BLaER1 treated with 17β-estradiol and CSF1 and Interleukin-3, amounts not matched to agents 10 nM and 100 nM (cell line): Measurements from ENCODE around the gene DAPK2.

ENCODE experiments used
- H3K27ac ChIP-seq, 11 experiments: shearing (Covaris generic); formaldehyde crosslinking; 2 replicates each; pipeline ENCODE4 v1.8.1; 2022
- H3K27me3 ChIP-seq, 11 experiments: shearing (Covaris generic); formaldehyde crosslinking; 2 replicates each; pipeline ENCODE4 v1.8.1; 2022
- H3K36me3 ChIP-seq, 11 experiments: shearing (Covaris generic); formaldehyde crosslinking; 2 replicates each; pipeline ENCODE4 v1.8.1; 2022
- H3K4me1 ChIP-seq, 10 experiments: shearing (Covaris generic); formaldehyde crosslinking; 2 replicates each; pipeline ENCODE4 v1.8.1; 2022
- H3K4me2 ChIP-seq, 11 experiments: shearing (Covaris generic); formaldehyde crosslinking; 2 replicates each; pipeline ENCODE4 v1.8.1; 2022
- H3K4me3 ChIP-seq, 10 experiments: shearing (Covaris generic); formaldehyde crosslinking; 2 replicates each; pipeline ENCODE4 v1.8.1; 2022
- H3K9ac ChIP-seq, 11 experiments: shearing (Covaris generic); formaldehyde crosslinking; 2 replicates each; pipeline ENCODE4 v1.8.1; 2022
- H3K9me3 ChIP-seq, 11 experiments: shearing (Covaris generic); formaldehyde crosslinking; replicated peaks in 1 of 11; 2 replicates each; pipeline ENCODE4 v1.8.1; 2022
- H4K20me1 ChIP-seq, 11 experiments: shearing (Covaris generic); formaldehyde crosslinking; 2 replicates each; pipeline ENCODE4 v1.8.1; 2022
- Cebpa-rat ChIP-seq, 11 experiments: shearing (Covaris generic); IDR thresholded peaks; 2 replicates each; pipeline ENCODE4 v1.8.1; 2022

DAPK2 gene

DNA sequence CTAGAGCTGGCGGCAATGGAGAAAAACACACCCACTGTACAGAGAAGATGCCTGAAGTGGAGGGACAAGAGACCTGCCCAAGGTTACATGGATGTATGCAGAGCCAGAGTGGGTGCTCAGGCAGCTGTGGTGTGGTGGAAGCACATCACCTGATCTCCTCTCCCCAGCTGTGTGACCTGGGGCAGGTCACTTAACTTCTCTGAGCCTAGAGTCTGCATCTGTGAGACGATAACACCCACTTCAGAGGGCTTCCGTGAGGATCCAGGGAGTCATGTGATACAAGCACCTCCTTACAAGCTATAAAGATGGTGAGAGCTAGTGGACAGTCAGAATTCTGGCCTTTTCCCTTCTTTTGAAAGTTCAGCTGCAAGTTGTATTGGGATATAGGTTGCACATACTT is 157.5 kb downstream of the DAPK2 start:
- H3K4me1 ChIP-seq, result peaks cover 34 to 54% (median 43%) of the 10 kb centered on the region in 10 experiments
- H3K27me3 ChIP-seq, result no peaks in the 10 kb centered on the region
- no peaks in the 10 kb centered on the region for H3K36me3 ChIP-seq
- TF ChIP-seq Cebpa-rat (IDR thresholded peaks at IDR 0.05), result no peak
- no peak overlapping the region for H3K4me3 ChIP-seq
- peak overlapping the region in 2 of 11 experiments; percentile 65 to 86; a peak in 4 of 22 replicates for H3K4me2 ChIP-seq
- peaks cover 0 to 7% (median 0%) of the 10 kb centered on the region in 11 experiments; a peak in 7 of 22 replicates for H3K9me3 ChIP-seq
- H3K9ac ChIP-seq, result no peak overlapping the region
- no peak overlapping the region for H3K27ac ChIP-seq
- H4K20me1 ChIP-seq, result peaks cover 0 to 13% (median 0%) of the 10 kb centered on the region in 11 experiments; a peak in 4 of 22 replicates

DNA sequence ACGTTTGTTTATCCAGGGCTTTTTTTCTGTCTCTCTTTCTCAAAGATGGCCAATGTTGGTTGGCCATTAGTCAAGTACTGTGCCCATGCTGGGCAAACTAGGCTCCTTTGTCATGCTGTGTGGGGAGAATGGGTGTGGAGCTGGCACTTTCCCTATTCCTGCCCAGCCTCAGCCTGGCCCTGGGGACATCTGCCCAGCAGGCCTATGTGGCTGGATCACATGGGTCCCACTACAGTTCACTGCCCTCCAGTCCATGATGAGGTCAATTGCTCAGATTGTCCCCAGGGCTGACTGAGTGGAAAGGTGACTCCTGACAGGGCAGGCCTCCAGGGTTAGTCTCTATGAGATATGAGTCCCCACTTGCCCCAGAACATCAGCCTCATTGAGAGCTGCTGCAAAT is 158.1 kb downstream of the DAPK2 start:
- Histone ChIP-seq H4K20me1 (peaks cover 0 to 11% (median 0%) of the 10 kb centered on the region in 11 experiments; a peak in 4 of 22 replicates), H3K36me3 (no peaks in the 10 kb centered on the region), H3K4me3 (no peak overlapping the region), H3K4me1 (peaks cover 27 to 48% (median 36%) of the 10 kb centered on the region in 10 experiments), H3K27me3 (no peaks in the 10 kb centered on the region), H3K4me2 (peak overlapping the region in 9 of 11 experiments; percentile 6 to 86 (median 65); a peak in 15 of 22 replicates), H3K9ac (no peak overlapping the region), H3K9me3 (peaks cover 0 to under 1% (median 0%) of the 10 kb centered on the region in 11 experiments; a peak in 2 of 22 replicates), H3K27ac (peak overlapping the region in 2 of 11 experiments; percentile 47 to 52; a peak in 2 of 22 replicates)
- TF ChIP-seq Cebpa-rat (IDR thresholded peaks at IDR 0.05), result no peak

DNA sequence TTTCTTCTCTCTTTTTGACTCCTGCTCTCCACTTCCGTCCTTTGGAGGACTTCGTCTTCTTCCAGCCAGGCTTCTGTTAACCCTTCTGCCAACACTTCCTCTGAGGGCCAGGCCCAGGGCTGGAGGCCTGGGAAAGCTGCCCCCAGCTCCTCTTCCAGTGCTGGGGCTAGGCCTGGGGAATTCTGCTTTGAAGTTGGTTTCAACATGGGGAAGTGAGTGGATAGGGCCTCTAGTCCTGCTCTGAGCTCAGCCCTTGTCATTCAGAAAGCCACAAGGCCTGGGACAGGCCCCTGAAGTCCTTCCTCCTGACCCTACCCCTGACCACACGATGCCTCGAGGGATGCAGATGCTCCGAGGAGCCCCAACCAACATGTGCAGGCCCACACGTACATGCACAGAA is 158.7 kb downstream of the DAPK2 start:
- H3K27ac ChIP-seq, result peak overlapping the region in 4 of 11 experiments; percentile 31 to 52 (median 42); a peak in 7 of 22 replicates
- peak overlapping the region in 1 of 11 experiments; percentile 33; a peak in 2 of 22 replicates for H3K9ac ChIP-seq

DNA sequence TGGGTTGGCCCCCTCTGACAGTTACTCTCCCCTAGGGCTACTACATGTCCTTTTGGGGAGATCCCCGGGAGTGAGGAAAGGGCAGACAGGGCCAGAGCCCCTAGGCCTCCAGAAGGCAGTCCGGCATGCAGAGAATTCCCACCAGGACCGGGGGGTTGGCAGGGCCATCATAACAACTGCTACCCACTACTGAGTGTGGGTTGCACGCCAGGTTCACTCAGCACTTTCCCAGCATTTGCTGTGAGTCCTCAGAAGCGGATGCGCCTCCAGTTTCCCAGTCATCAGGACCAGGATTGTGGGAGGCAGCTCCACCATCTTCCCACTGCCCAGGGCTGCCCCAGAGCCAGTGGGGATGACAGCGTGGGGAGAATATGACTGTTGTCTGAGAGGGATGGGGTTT is 161.3 kb downstream of the DAPK2 start:
- Histone ChIP-seq H3K9ac (no peak overlapping the region), H3K4me1 (peaks cover 36 to 46% (median 41%) of the 10 kb centered on the region in 10 experiments), H3K27me3 (no peaks in the 10 kb centered on the region), H3K36me3 (no peaks in the 10 kb centered on the region), H3K9me3 (no peaks in the 10 kb centered on the region), H4K20me1 (no peaks in the 10 kb centered on the region), H3K4me2 (no peak overlapping the region), H3K4me3 (no peak overlapping the region), H3K27ac (no peak overlapping the region)
- TF ChIP-seq Cebpa-rat (IDR thresholded peaks at IDR 0.05), result no peak

More for the DNA sequence above, 158.7 kb downstream of the DAPK2 start:
- H4K20me1 ChIP-seq, result peaks cover 0 to 6% (median 0%) of the 10 kb centered on the region in 11 experiments; a peak in 4 of 22 replicates
- H3K4me1 ChIP-seq, result peaks cover 25 to 43% (median 33%) of the 10 kb centered on the region in 10 experiments
- no peaks in the 10 kb centered on the region for H3K9me3 ChIP-seq
- TF ChIP-seq Cebpa-rat (IDR thresholded peaks at IDR 0.05), result no peak
- peak overlapping the region in 10 of 11 experiments; percentile 6 to 86 (median 61); a peak in 19 of 22 replicates for H3K4me2 ChIP-seq
- H3K4me3 ChIP-seq, result no peak overlapping the region
- H3K27me3 ChIP-seq, result no peaks in the 10 kb centered on the region
- H3K36me3 ChIP-seq, result no peaks in the 10 kb centered on the region

DNA sequence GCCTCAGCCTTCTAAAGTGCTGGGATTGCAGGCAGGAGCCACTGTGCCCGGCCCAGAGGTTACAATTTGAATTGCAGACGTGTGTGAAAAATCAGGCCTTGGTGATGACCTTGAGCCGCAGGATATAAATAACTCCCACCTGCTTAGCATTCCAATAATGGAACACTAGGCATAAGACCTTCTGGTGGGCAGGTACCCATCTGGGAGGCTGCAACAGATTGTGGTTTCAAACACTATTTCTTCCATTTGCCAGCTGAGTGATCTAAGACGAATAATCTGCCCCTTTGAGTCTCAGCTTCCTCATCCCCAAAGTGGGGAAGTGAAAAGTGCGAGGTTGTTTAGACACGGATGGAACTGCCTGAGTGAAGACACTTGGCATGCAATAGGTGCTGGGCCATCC is 164.9 kb downstream of the DAPK2 start:
- no peak overlapping the region for H3K27ac ChIP-seq
- H3K9me3 ChIP-seq, result no peaks in the 10 kb centered on the region
- no peak overlapping the region for H3K9ac ChIP-seq
- H3K36me3 ChIP-seq, result no peaks in the 10 kb centered on the region
- no peak for TF ChIP-seq Cebpa-rat (IDR thresholded peaks at IDR 0.05)
- H3K4me1 ChIP-seq, result peaks cover 24 to 55% (median 45%) of the 10 kb centered on the region in 10 experiments
- H4K20me1 ChIP-seq, result no peaks in the 10 kb centered on the region
- H3K4me2 ChIP-seq, result peak overlapping the region; percentile 44 to 69 (median 58)
- H3K27me3 ChIP-seq, result no peaks in the 10 kb centered on the region
- no peak overlapping the region for H3K4me3 ChIP-seq

DNA sequence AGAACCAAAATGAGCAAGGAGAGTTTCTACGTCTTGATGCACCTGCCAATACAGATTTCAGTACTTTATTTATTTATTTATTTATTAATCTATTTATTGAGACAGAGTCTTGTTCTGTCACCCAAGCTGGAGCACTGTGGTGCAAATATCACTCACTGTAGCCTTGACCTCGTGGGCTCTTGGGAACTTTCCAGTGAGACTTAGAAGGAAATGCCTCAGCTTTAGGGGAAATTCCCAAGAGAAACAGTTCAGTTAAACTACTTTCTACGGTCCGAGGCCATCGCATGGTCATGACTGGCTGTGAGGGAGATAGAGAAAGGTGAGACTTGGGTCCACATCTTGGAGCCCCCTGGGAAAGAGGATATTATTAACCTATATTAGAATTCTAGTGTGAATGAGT is 165.5 kb downstream of the DAPK2 start:
- H3K4me2 ChIP-seq, result peak overlapping the region; percentile 44 to 69 (median 58)
- no peak overlapping the region for H3K4me3 ChIP-seq
- no peak overlapping the region for H3K9ac ChIP-seq
- no peaks in the 10 kb centered on the region for H3K36me3 ChIP-seq
- H3K9me3 ChIP-seq, result no peaks in the 10 kb centered on the region
- peaks cover 24 to 55% (median 45%) of the 10 kb centered on the region in 10 experiments for H3K4me1 ChIP-seq
- no peaks in the 10 kb centered on the region for H4K20me1 ChIP-seq
- no peaks in the 10 kb centered on the region for H3K27me3 ChIP-seq
- TF ChIP-seq Cebpa-rat (IDR thresholded peaks at IDR 0.05), result no peak
- H3K27ac ChIP-seq, result no peak overlapping the region

DNA sequence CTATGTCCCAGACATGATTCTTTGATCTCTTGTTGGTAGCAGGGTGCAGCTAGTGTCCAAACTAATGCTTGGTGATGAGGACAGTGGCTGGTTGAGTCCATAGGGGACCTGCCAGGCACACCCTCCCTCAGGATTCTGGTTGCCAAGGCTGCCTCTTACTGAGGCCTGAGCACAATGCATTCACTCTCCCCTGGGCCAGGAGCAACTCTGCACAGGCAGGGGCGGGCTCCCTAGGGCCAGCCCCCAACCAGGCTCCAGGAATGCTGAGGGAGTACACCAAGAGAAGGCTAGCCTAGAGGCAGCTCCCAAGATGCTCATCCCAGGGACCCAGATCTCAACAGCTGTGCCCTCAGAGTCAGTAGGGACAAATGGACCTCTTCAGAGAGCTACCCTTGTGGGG is 166.3 kb downstream of the DAPK2 start:
- no peaks in the 10 kb centered on the region for H3K27me3 ChIP-seq
- H3K4me1 ChIP-seq, result peaks cover 24 to 55% (median 45%) of the 10 kb centered on the region in 10 experiments
- no peaks in the 10 kb centered on the region for H4K20me1 ChIP-seq
- no peak overlapping the region for H3K27ac ChIP-seq
- no peaks in the 10 kb centered on the region for H3K36me3 ChIP-seq
- H3K9me3 ChIP-seq, result no peaks in the 10 kb centered on the region
- no peak overlapping the region for H3K4me3 ChIP-seq
- no peak overlapping the region for H3K9ac ChIP-seq
- TF ChIP-seq Cebpa-rat (IDR thresholded peaks at IDR 0.05), result no peak
- H3K4me2 ChIP-seq, result peak overlapping the region in 10 of 11 experiments; percentile 44 to 69 (median 59); a peak in 13 of 22 replicates

DNA sequence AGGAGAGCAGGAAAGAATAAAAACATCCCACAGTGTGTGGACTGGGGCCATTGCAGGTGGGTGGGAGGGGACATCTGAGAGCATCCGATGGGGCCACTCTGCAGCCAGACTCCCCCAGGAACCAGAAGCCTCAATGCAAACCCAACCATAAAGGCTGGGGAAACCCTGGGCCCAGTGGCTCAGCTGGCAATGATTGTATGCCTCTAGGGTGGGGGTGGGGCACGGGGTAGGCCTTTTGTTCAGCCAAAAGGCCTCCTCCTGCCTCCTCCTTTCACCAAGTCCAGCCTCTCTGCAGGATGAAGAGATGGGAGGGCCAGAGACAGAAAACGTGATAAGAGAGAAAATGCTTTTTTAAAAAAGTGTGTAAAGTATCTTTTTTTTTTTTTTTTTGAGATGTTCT is 167.1 kb downstream of the DAPK2 start:
- no peak overlapping the region for H3K9ac ChIP-seq
- no peaks in the 10 kb centered on the region for H3K27me3 ChIP-seq
- H3K4me2 ChIP-seq, result peak overlapping the region in 7 of 11 experiments; percentile 3 to 52 (median 25); a peak in 10 of 22 replicates
- H3K27ac ChIP-seq, result no peak overlapping the region
- H3K4me3 ChIP-seq, result no peak overlapping the region
- no peaks in the 10 kb centered on the region for H3K9me3 ChIP-seq
- no peaks in the 10 kb centered on the region for H4K20me1 ChIP-seq
- H3K4me1 ChIP-seq, result peaks cover 24 to 55% (median 45%) of the 10 kb centered on the region in 10 experiments
- H3K36me3 ChIP-seq, result no peaks in the 10 kb centered on the region
- TF ChIP-seq Cebpa-rat (IDR thresholded peaks at IDR 0.05), result no peak

DNA sequence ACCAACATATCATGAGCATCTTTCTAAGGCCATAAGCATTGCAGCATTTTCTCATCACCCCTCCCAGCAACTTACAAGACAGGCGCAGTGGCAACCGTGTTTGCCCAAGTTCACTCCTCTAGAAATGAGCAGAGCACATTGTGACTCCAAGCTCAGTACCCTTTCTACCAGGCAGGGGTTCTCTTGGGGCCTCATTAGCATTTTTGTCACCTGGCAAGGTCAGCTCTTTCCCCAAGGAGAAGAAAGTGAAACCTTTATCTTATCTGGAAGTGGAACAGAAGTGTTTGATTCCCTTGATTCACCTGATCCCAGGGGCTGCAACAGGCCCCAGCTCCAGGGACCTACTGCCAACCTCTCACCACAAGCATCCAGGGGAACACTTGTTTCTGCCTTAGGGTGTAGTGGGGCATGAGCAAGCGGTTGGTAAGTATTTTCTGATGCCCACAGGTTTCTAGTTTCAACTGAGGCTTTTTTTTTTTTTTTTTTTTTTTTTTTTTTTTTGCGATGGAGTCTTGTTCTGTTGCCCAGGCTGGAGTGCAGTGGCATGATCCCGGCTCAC is 168.5 kb downstream of the DAPK2 start:
- no peaks in the 10 kb centered on the region for H4K20me1 ChIP-seq
- peak overlapping the region in 7 of 11 experiments; percentile 13 to 52 (median 39); a peak in 9 of 22 replicates for H3K4me2 ChIP-seq
- H3K4me3 ChIP-seq, result no peak overlapping the region
- no peak overlapping the region for H3K9ac ChIP-seq
- no peaks in the 10 kb centered on the region for H3K27me3 ChIP-seq
- H3K4me1 ChIP-seq, result peaks cover 24 to 53% (median 46%) of the 10 kb centered on the region in 10 experiments
- no peaks in the 10 kb centered on the region for H3K36me3 ChIP-seq
- no peaks in the 10 kb centered on the region for H3K9me3 ChIP-seq
- no peak overlapping the region for H3K27ac ChIP-seq
- no peak for TF ChIP-seq Cebpa-rat (IDR thresholded peaks at IDR 0.05)
